Measurements from ENCODE around the gene CARS2.
"Not testable (repeated sequence)": the region's sequence is repeated elsewhere in the genome, so short reads cannot be mapped to it uniquely, and the experiment has no call there.

The CARS2 gene

DNA sequence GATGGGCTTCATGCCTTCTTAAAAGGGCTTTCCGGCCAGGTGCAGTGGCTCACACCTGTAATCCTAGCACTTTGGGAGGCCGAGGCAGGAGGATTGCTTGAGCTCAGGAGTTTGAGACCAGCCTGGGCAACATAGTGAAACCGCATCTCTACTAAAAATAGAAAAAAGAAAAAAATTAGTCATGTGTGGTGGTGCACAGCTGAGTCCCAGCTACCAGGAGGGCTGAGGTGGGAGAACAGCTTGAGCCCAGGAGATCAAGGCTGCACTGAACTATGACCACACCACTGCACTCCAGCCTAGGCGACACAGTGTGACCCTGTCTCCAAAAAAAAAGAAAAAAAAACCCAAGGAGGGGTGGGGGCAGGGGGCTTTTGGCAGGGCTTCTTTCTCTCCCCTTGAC is 7.2 kb downstream of the CARS2 start:
- H3K4me3 ChIP-seq (ENCODE audit: low read depth, low read length): no peak overlapping the region
- no peak for DNase-seq (ENCODE audit: low read depth)
- TF ChIP-seq, protein P1, sequence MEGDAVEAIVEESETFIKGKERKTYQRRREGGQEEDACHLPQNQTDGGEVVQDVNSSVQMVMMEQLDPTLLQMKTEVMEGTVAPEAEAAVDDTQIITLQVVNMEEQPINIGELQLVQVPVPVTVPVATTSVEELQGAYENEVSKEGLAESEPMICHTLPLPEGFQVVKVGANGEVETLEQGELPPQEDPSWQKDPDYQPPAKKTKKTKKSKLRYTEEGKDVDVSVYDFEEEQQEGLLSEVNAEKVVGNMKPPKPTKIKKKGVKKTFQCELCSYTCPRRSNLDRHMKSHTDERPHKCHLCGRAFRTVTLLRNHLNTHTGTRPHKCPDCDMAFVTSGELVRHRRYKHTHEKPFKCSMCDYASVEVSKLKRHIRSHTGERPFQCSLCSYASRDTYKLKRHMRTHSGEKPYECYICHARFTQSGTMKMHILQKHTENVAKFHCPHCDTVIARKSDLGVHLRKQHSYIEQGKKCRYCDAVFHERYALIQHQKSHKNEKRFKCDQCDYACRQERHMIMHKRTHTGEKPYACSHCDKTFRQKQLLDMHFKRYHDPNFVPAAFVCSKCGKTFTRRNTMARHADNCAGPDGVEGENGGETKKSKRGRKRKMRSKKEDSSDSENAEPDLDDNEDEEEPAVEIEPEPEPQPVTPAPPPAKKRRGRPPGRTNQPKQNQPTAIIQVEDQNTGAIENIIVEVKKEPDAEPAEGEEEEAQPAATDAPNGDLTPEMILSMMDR (conservative IDR thresholded peaks at IDR 0.05; ENCODE audit: low read depth, low read length): no peak

DNA sequence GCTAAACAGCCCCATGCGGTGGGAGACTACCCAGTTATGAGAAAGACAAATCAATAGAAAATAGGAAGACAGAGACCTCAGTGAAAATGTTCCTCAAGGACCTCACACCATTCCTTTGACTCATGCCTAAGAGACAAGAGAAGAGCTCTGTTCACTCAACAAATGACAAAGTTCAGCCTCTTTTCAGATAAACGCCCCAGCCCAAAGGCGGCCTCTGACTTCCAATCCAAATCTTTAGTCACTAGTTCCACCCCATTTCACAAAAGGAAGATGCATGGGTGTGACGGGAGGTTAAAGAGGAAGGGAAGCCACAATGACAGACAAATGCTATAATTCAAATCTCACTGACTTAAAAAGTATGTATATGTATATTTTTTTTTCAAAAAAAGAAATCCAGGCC is 8.1 kb downstream of the CARS2 start:
- H3K4me3 ChIP-seq (ENCODE audit: low read depth, low read length): no peak overlapping the region
- TF ChIP-seq, protein P1 (conservative IDR thresholded peaks at IDR 0.05; ENCODE audit: low read depth, low read length): no peak
- no peak for DNase-seq (ENCODE audit: low read depth)

DNA sequence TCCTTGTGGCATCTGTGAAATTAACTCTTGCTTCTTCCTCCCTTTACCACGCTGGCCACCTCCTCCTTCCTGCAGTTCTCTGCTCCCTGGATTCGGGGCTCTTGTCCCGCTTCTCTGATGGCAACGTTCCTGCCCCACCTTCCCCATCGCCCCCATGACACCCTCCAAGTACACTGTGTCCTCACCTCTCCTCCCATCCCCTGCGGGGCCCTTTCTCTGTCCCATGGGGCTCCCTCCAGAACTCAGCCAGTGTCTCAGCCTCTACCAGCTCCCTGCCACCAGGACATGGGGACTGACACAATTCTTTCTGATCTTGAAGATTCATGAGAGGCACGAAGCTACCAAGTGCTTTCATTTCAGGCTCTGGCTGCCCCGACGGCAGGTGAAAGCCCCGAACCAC is 9.1 kb downstream of the CARS2 start:
- H3K4me3 ChIP-seq (ENCODE audit: low read depth, low read length): no peak overlapping the region
- no peak for DNase-seq (ENCODE audit: low read depth)
- TF ChIP-seq, protein P1 (conservative IDR thresholded peaks at IDR 0.05; ENCODE audit: low read depth, low read length): no peak

DNA sequence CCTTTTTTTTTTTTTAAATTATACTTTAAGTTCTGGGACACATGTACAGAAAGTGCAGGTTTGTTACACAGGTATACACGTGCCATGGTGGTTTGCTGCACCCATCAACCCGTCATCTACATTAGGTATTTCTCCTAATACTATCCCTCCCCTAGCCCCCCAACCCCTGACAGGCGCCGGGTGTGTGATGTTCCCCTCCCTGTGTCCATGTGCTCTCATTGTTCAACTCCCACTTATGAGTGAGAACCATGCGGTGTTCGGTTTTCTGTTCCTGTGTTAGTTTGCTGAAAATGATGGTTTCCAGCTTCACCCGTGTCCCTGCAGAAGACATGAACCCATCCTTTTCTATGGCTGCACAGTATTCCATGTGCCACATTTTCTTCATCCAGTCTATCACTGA is 10.1 kb downstream of the CARS2 start:
- H3K4me3 ChIP-seq (ENCODE audit: low read depth, low read length); DNase-seq (ENCODE audit: low read depth): not testable (repeated sequence)

DNA sequence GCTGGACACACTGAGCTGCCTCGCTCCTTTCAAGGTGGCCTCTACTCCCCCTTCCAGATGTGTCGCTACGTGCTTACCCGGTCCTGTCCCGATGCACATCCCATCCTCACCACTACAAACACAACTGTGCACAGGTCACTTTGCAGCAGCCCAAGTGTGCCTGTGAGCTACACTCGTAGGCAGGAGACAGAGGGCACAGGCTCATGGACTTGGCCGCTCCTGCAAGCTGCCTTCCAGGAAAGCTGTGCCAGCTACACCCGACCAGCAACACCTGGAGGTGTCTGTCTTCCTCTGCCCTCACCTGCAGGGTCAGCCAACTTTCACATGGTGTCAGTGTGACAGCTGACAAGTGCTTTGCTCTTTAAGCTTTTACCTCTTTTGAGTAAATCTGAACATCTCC is 15.4 kb downstream of the CARS2 start:
- TF ChIP-seq, protein P1 (conservative IDR thresholded peaks at IDR 0.05; ENCODE audit: low read depth, low read length): no peak
- no peak for DNase-seq (ENCODE audit: low read depth)
- H3K4me3 ChIP-seq (ENCODE audit: low read depth, low read length): no peak overlapping the region

DNA sequence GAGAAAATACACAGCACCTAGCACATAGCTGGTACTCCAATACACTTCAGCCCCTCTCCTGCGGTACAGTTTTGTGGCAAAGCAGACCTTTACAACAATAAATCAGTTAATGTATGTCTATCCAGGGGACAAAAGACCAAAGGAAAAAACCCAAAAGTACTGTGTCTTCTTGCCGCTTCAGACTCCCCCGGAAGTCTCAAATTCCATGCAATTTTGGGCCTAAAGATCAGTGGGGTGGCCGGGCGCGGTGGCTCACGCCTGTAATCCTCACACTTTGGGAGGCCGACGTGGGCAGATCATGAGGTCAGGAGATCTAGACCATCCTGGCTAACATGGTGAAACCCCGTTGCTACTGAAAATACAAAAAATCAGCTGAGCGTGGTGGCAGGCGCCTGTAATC is 16.2 kb downstream of the CARS2 start:
- TF ChIP-seq, protein P1 (conservative IDR thresholded peaks at IDR 0.05; ENCODE audit: low read depth, low read length): no peak
- no peak overlapping the region for H3K4me3 ChIP-seq (ENCODE audit: low read depth, low read length)
- no peak for DNase-seq (ENCODE audit: low read depth)

DNA sequence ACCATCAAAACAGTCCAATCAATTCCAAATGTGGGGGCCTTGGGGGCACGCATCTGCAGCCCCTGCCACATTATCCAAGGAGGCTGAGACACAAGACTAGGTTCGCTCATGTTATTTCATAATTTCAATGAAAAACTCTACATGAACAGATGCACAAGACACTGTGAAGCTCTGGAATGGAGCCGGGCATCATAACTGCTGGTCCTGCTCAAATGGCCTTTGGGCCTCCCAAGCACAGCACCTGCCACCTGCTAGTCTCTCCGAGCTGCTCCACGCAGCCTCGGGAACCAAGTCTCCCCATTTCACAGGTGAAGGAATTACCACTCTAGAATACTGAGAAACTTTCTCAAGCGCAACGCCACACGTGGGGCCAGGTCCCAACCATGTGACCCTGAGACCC is 16.9 kb downstream of the CARS2 start:
- no peak for DNase-seq (ENCODE audit: low read depth)
- H3K4me3 ChIP-seq (ENCODE audit: low read depth, low read length): no peak overlapping the region
- TF ChIP-seq, protein P1 (conservative IDR thresholded peaks at IDR 0.05; ENCODE audit: low read depth, low read length): no peak

DNA sequence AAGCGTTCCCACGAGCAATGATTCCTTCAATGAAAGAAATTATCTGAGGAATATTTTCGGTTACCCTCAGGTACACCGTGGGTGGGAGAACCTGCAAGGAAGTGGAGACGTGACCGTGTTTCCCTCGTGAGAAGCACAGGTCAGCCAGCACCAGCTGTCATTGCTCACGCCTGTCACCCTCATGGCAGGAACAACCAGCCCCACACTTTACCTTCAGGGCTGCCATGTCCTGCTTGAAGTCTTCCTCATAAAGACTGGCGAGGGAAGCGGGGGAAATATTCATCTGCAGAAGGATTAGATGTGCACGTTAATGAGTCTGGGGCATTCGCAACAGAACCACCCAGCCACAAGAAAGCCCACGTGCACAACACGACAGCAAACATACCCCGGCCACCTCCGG is 18.2 kb downstream of the CARS2 start:
- no peak for DNase-seq (ENCODE audit: low read depth)
- no peak overlapping the region for H3K4me3 ChIP-seq (ENCODE audit: low read depth, low read length)
- TF ChIP-seq, protein P1 (conservative IDR thresholded peaks at IDR 0.05; ENCODE audit: low read depth, low read length): no peak

Data from choroid plexus epithelial cell (primary cell).